Ovary (tissue), 9 donors: Measurements from ENCODE around the gene FBXO42. TPM values are rescaled to one million over a fixed set of nuclear protein-coding genes. Genes with fewer than 3 reads are reported as not detected.

ENCODE experiments used
- DNase-seq, 5 donors: peaks; one replicate each; pipeline ENCODE4 v3.0.0-alpha.2; 2019 to 2020
- H3K27ac ChIP-seq, 2 donors: fragments of 200-600 bp; one replicate each; pipeline versions ENCODE4 v1.5.1 to v1.8.0; 2019 to 2022
- H3K27me3 ChIP-seq: fragments of 200-600 bp; one replicate; pipeline ENCODE4 v1.8.0; 2022
- H3K36me3 ChIP-seq: fragments of 200-600 bp; sonication (generic); one replicate; pipeline ENCODE4 v1.5.1; 2019
- H3K4me1 ChIP-seq: one replicate; pipeline ENCODE4 v1.8.1; 2013; ENCODE audit warnings: mild to moderate bottlenecking, moderate library complexity; ENCODE audit not compliant: insufficient read depth
- H3K4me3 ChIP-seq: fragments of 200-600 bp; sonication (generic); one replicate; pipeline ENCODE4 v1.5.1; 2017
- H3K9me3 ChIP-seq, 2 donors: fragments of 200-600 bp in 1 of 2; sonication (generic) in 1 of 2; one replicate each; pipeline versions ENCODE4 v1.5.1 to v1.8.1; 2013 to 2019; ENCODE audit warnings: mild to moderate bottlenecking in 1 of 2, moderate library complexity in 1 of 2
- EP300 ChIP-seq: sonication (generic); formaldehyde crosslinking; IDR thresholded peaks from one replicate; pipeline ENCODE4 v1.6.1; 2017; ENCODE audit warnings: antibody characterized with exemption
- POLR2A ChIP-seq: fragments of 450-650 bp; IDR thresholded peaks from one replicate; pipeline ENCODE4 v1.6.1; 2017; ENCODE audit warnings: antibody characterized with exemption, mild to moderate bottlenecking, moderate library complexity
- WGBS, 3 donors: extraction: QIAGEN DNeasy Blood & Tissue Kit in 1 of 3; methylation state at CpG; one replicate each; pipeline versions ENCODE4 v1.1.5 to v1.1.7; 2013 to 2017; 5-methylcytosine and 5-hydroxymethylcytosine counted together
- intact Hi-C, 4 donors: fragments of 100-400 bp; cut with DNase I; formaldehyde crosslinking; loops; one replicate each; pipeline versions ENCODE4 v1.11.0 to v1.15.1; 2022 to 2023
- polyA plus RNA-seq, 2 donors: library from polyadenylated mRNA; stranded (reverse); fragments of 200-250 nt in 1 of 2; fragments of 350-450 nt in 1 of 2; fragmentation: Illumina TruSeq in 1 of 2; extraction: RNeasy Lipid Tissue Mini Kit (QIAGEN cat#74804) in 1 of 2; gene quantifications; one replicate each; pipeline ENCODE4 v1.2.3, GENCODE V29; 2013 to 2014
- total RNA-seq, 7 donors: library from RNA; depleted of rRNA in 2 of 7; stranded (reverse); fragments of >200 nt in 2 of 7; fragmentation: NEBNext Ultra II Directional in 3 of 7; extraction: Animal tissue kit (Norgen Biotek cat#: 25700) in 3 of 7; gene quantifications; one replicate each; pipeline versions ENCODE4 v1.1.0 to v1.2.4, GENCODE V29; 2016 to 2023
- TF ChIP-seq, protein P1 (sequence below), 3 donors: fragments of 450-650 bp in 2 of 3; fragments of 200-600 bp in 1 of 3; IDR thresholded peaks; one replicate each; pipeline versions ENCODE4 v1.5.1 to v1.8.0; 2016 to 2022; ENCODE audit warnings: antibody characterized with exemption in 3 of 3, mild to moderate bottlenecking in 1 of 3
- donor health status: DM: no; HTN: no; CAD: no; lungs with moderate emphysema.
- donor health status: DM: no; HTN: no; CAD: no.
- donor health status: Bipolar disorder and iron deficiency.
- donor health status: DM: yes; HTN: yes; CAD: no.
- donor health status: DM: no; HTN: no; CAD: no.
- donor health status: DM: yes; HTN: yes; CAD: no.

The FBXO42 gene
- total and polyA plus RNA-seq, 9 donors: 16.0 to 35.3 (median 21.9) TPM

DNA sequence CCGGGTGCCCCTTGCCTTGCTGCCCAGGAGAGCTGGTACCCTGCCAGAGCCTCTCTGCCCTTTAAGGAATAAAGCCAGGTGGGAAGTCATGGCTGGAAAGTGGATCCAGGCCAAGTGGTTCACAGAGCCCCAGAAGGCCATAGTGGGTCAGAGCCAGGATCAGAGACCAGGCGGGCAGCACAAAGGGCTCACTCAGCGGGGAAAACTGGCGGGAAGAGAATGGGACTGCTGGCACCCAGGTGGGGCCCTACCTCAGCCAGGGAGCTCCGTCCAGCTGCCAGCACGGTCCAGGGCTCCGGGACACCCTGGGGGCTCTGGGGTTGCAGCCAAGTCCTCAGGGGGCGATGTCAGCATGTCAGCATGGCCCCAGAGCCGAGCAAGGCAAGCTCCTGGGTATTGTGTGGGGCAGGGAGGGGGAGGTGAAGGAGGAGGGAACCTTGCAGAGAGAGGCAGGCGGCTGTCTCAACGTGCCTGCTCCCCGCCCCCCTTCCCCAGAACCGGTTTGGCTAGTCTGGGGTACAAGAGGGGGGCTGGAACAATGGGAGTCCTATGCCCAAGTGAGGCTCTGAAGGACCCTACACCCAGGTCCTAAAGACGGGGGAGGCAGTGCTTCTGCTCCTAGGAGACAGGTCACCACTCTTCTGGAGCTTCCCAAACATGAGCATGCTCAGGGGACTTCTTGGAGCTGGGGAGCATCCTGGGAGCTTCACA is 139.9 kb downstream of the FBXO42 start, which contains the start of gene ARHGEF19:
Gene ARHGEF19 (minus strand): TSS at position 402 of the 711 bp plus-strand sequence. CDS start 3,598 bp downstream, outside the sequence.
- no peaks in the 10 kb centered on the region for H3K9me3 ChIP-seq
- WGBS, 3 donors: 34 to 37% (median 37%) methylated on average over 14 of the region's 14 CpGs
- intact Hi-C loops: no loop called here
- H3K4me1 ChIP-seq: peaks cover 2% of the 10 kb centered on the region
- no peaks in the 10 kb centered on the region for H3K27me3 ChIP-seq
- no peak within 1 kb of the TSS for H3K4me3 ChIP-seq
- peak in 1 of 5 donors; percentile 40 for DNase-seq
- no peak for TF ChIP-seq POLR2A
- TF ChIP-seq, protein P1, sequence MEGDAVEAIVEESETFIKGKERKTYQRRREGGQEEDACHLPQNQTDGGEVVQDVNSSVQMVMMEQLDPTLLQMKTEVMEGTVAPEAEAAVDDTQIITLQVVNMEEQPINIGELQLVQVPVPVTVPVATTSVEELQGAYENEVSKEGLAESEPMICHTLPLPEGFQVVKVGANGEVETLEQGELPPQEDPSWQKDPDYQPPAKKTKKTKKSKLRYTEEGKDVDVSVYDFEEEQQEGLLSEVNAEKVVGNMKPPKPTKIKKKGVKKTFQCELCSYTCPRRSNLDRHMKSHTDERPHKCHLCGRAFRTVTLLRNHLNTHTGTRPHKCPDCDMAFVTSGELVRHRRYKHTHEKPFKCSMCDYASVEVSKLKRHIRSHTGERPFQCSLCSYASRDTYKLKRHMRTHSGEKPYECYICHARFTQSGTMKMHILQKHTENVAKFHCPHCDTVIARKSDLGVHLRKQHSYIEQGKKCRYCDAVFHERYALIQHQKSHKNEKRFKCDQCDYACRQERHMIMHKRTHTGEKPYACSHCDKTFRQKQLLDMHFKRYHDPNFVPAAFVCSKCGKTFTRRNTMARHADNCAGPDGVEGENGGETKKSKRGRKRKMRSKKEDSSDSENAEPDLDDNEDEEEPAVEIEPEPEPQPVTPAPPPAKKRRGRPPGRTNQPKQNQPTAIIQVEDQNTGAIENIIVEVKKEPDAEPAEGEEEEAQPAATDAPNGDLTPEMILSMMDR (IDR thresholded peaks at IDR 0.05): no peak
- no peak for TF ChIP-seq EP300
- no peak within 1 kb of the TSS for H3K27ac ChIP-seq
- H3K36me3 ChIP-seq: no peaks in the 10 kb centered on the region

DNA sequence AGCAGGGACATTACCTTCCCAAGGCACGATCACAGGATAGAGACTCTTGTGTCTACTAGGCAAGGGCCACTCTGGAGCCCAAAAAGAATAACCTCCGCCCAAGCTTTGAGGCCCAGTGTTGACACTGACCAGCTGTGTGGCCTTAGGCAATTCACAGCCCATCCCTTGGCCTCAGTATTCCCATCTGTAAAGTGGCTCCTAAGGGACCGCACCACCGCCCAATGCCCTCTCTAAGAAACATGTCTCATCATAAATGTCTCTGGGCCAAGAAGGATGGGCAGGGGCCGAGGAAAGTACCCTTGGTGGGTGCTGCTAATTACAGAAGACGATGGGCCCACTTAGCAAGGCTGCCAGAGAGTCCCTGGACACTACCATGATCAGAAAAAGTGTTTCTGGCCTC is 140.5 kb downstream of the FBXO42 start:
- no peaks in the 10 kb centered on the region for H3K9me3 ChIP-seq
- no peak overlapping the region for H3K4me3 ChIP-seq
- intact Hi-C loops: no loop called here

DNA sequence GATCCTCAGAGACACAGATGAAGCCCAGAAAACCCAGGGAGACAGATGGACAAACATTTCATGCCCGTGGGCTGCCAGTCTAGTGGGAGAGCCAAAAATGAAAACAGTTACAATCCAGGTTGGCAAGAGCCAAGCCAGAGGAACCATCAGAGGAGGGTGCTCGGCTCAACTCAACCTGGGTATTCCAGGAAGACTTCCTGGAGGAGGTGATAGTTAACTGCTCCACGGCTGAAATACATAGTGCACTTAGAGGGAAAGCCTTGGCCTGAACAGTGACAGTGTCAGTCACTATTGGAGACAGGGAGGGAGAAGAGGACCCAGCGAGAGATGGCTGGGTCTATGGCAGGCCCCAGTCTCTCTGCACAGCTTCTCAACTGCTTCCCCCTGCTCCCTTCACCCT is 141.7 kb downstream of the FBXO42 start:
- H3K36me3 ChIP-seq: no peaks in the 10 kb centered on the region
- peaks cover 5% of the 10 kb centered on the region for H3K4me1 ChIP-seq
- intact Hi-C loops: no loop called here
- WGBS, 3 donors: 82 to 91% (median 86%) methylated on average over 4 of the region's 4 CpGs
- no peak for DNase-seq
- no peaks in the 10 kb centered on the region for H3K27me3 ChIP-seq
- TF ChIP-seq EP300: no peak
- no peak for TF ChIP-seq POLR2A
- TF ChIP-seq, protein P1 (IDR thresholded peaks at IDR 0.05): no peak
- no peaks in the 10 kb centered on the region for H3K9me3 ChIP-seq
- H3K27ac ChIP-seq: no peak overlapping the region
- H3K4me3 ChIP-seq: no peak overlapping the region

More for the DNA sequence above, 140.5 kb downstream of the FBXO42 start:
- H3K27ac ChIP-seq: no peak overlapping the region
- H3K4me1 ChIP-seq: peaks cover under 1% of the 10 kb centered on the region
- H3K27me3 ChIP-seq: no peaks in the 10 kb centered on the region
- 90 to 91% (median 90%) methylated on average over 6 of the region's 6 CpGs for WGBS, 3 donors
- H3K36me3 ChIP-seq: no peaks in the 10 kb centered on the region
- no peak for DNase-seq
- no peak for TF ChIP-seq POLR2A
- TF ChIP-seq, protein P1 (IDR thresholded peaks at IDR 0.05): no peak
- no peak for TF ChIP-seq EP300

DNA sequence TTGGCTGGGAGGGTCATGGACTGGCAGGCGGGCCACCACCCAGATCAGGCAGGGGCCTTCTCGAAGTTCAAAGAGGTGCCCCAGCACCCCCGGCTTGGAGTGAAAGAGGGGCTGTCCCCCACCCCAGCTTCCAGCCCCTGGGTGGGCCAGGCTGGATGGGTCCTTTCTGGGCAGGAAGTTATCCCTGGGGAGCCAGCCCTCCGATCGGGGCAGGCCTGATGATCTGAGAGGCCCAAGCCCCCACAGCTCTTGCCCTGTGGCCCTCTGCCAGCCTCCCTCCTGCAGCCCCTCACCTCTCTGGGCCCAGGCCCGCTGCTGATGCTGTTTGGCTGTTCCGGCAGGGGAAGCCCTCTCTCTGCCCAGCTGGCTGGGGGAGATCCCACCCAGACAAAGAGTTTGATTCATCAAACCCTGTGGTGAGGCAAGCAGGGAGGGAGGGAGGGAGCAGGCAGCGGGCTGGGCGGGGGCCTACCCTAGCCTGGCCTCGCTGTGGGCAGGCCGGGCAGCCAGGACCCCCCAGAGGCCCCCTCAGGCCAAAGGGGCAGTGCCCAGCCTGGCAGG is 142.4 kb downstream of the FBXO42 start:
- H3K4me1 ChIP-seq: peaks cover 5% of the 10 kb centered on the region
- no peak overlapping the region for H3K27ac ChIP-seq
- intact Hi-C loops: loop anchor here in 1 of 4 donors (10.0 kb wide), 1 partner anchor 155 kb away; the partner anchor contains the start of gene SZRD1
- H3K36me3 ChIP-seq: no peaks in the 10 kb centered on the region
- WGBS, 3 donors: 71 to 87% (median 78%) methylated on average over 11 of the region's 11 CpGs
- no peaks in the 10 kb centered on the region for H3K27me3 ChIP-seq
- TF ChIP-seq EP300 (no peak), POLR2A (no peak)
- TF ChIP-seq, protein P1 (IDR thresholded peaks at IDR 0.05): no peak
- no peaks in the 10 kb centered on the region for H3K9me3 ChIP-seq
- DNase-seq: no peak
- H3K4me3 ChIP-seq: no peak overlapping the region
